DOHH2 (cell line): ENCODE results near the gene PER1.
A peak's percentile ranks its signal among the peaks of the same experiment; 100 is the strongest.

Experiments
- H3F3A ChIP-seq: fragments of 200-600 bp; sonication (generic), shearing (Covaris generic); 2 replicates; pipeline ENCODE4 v1.6.0; 2016; ENCODE audit warnings: antibody characterized with exemption, mild to moderate bottlenecking; ENCODE audit not compliant: control insufficient read depth, insufficient read depth
- H3K27ac ChIP-seq: fragments of 200-600 bp; sonication (generic); 2 replicates; pipeline ENCODE4 v1.5.1; 2014; ENCODE audit warnings: low read depth, mild to moderate bottlenecking, low read length, moderate library complexity
- H3K27me3 ChIP-seq: fragments of 200-600 bp; sonication (generic); 2 replicates; pipeline ENCODE4 v1.6.1; 2014; ENCODE audit warnings: mild to moderate bottlenecking, low read length, mixed read lengths; ENCODE audit not compliant: control insufficient read depth
- H3K36me3 ChIP-seq: fragments of 200-600 bp; sonication (generic); 2 replicates; pipeline ENCODE4 v1.6.1; 2014; ENCODE audit warnings: mild to moderate bottlenecking, low read length, moderate library complexity, mixed read lengths; ENCODE audit not compliant: control insufficient read depth
- H3K4me1 ChIP-seq: fragments of 200-600 bp; sonication (generic); 2 replicates; pipeline ENCODE4 v1.6.1; 2014; ENCODE audit warnings: mild to moderate bottlenecking, low read length, mixed read lengths; ENCODE audit not compliant: control insufficient read depth
- H3K4me2 ChIP-seq: fragments of 200-600 bp; sonication (generic); 2 replicates; pipeline ENCODE4 v1.6.0; 2014; ENCODE audit warnings: mild to moderate bottlenecking, low read length, moderate library complexity
- H3K4me3 ChIP-seq: fragments of 200-600 bp; sonication (generic); 2 replicates; pipeline ENCODE4 v1.5.1; 2014; ENCODE audit warnings: mild to moderate bottlenecking, low read length, mixed read lengths
- H3K79me2 ChIP-seq: fragments of 200-600 bp; sonication (generic); 2 replicates; pipeline ENCODE4 v1.6.1; 2014; ENCODE audit warnings: mild to moderate bottlenecking, low read length, mixed read lengths; ENCODE audit not compliant: control insufficient read depth
- H3K9me2 ChIP-seq: fragments of 200-600 bp; sonication (generic); replicated peaks from 2 replicates; pipeline ENCODE4 v1.6.1; 2014; ENCODE audit warnings: mild to moderate bottlenecking, low read length, mixed read lengths; ENCODE audit not compliant: control insufficient read depth
- H3K9me3 ChIP-seq: fragments of 200-600 bp; sonication (generic); 2 replicates; pipeline ENCODE4 v1.6.1; 2014; ENCODE audit warnings: antibody characterized with exemption, low read length, mixed read lengths; ENCODE audit not compliant: control insufficient read depth, insufficient read depth
- H4K20me1 ChIP-seq: fragments of 200-600 bp; sonication (generic); 2 replicates; pipeline ENCODE4 v1.6.0; 2014; ENCODE audit warnings: low read depth, mild to moderate bottlenecking, antibody characterized with exemption, low read length, moderate library complexity; ENCODE audit not compliant: control insufficient read depth, insufficient read depth
- CTCF ChIP-seq: fragments of 200-600 bp; sonication (generic); IDR thresholded peaks from one replicate; pipeline ENCODE4 v1.5.1; 2014; ENCODE audit warnings: antibody characterized with exemption, mild to moderate bottlenecking, low read depth, low read length; ENCODE audit not compliant: poor library complexity, severe bottlenecking
- EZH2phosphoT487 ChIP-seq: fragments of 200-600 bp; sonication (generic); IDR thresholded peaks from 2 replicates; pipeline ENCODE4 v1.6.1; 2017; ENCODE audit warnings: borderline replicate concordance, mild to moderate bottlenecking, antibody characterized with exemption, low read length, moderate library complexity, mixed read lengths

PER1 gene

GRCh38 chr17:8176197-8176940 is 24.2 kb upstream of the PER1 start, which contains the start of gene TMEM107:
Gene TMEM107 (minus strand): TSS chr17:8176380. CDS start chr17:8176286, 94 bp downstream.
- TF ChIP-seq EZH2phosphoT487 (no peak), CTCF (peak; percentile 45)
- no peaks in the 10 kb centered on the region for H3K9me3 ChIP-seq
- no peaks in the 10 kb centered on the region for H3K27me3 ChIP-seq
- no peaks in the 10 kb centered on the region for H3K9me2 ChIP-seq
- peaks cover 22% of the 10 kb centered on the region for H3K79me2 ChIP-seq
- H3K36me3 ChIP-seq: peaks cover 6% of the 10 kb centered on the region; the same call in 1 of the 2 replicates
- peak within 1 kb of the TSS; percentile 92 for H3K4me3 ChIP-seq
- peaks cover 14% of the 10 kb centered on the region for H3F3A ChIP-seq
- H3K27ac ChIP-seq: peak within 1 kb of the TSS; percentile 67
- H3K4me2 ChIP-seq: peak within 1 kb of the TSS; percentile 87
- H3K4me1 ChIP-seq: peaks cover 37% of the 10 kb centered on the region
- 0 out of 2 replicates have a peak, but pooled peaks cover 3% of the 10 kb centered on the region for H4K20me1 ChIP-seq

- Histone ChIP-seq H3K4me1 (peaks cover 37% of the 10 kb centered on the region), H3K9me2 (no peaks in the 10 kb centered on the region), H3K27me3 (no peaks in the 10 kb centered on the region), H3K79me2 (peaks cover 22% of the 10 kb centered on the region), H4K20me1 (0 out of 2 replicates have a peak, but pooled peaks cover 3% of the 10 kb centered on the region), H3F3A (peaks cover 14% of the 10 kb centered on the region), H3K9me3 (no peaks in the 10 kb centered on the region), H3K27ac (peak overlapping the region; percentile 67), H3K4me2 (peak overlapping the region; percentile 87), H3K4me3 (peak overlapping the region; percentile 92), H3K36me3 (peaks cover 6% of the 10 kb centered on the region; the same call in 1 of the 2 replicates)
- TF ChIP-seq EZH2phosphoT487 (no peak), CTCF (no peak)
Observed at GRCh38 chr17:8175795-8176196, 23.6 kb upstream of the PER1 start.

- H3K9me3 ChIP-seq: no peaks in the 10 kb centered on the region
- H3K4me3 ChIP-seq: peak overlapping the region; percentile 92
- H3K36me3 ChIP-seq: peaks cover 6% of the 10 kb centered on the region; the same call in 1 of the 2 replicates
- no peaks in the 10 kb centered on the region for H3K27me3 ChIP-seq
- H3K4me1 ChIP-seq: peaks cover 37% of the 10 kb centered on the region
- no peak for TF ChIP-seq CTCF
- TF ChIP-seq EZH2phosphoT487: no peak
- peak overlapping the region; percentile 87 for H3K4me2 ChIP-seq
- 0 out of 2 replicates have a peak, but pooled peaks cover 3% of the 10 kb centered on the region for H4K20me1 ChIP-seq
- H3K9me2 ChIP-seq: no peaks in the 10 kb centered on the region
- H3F3A ChIP-seq: peaks cover 11% of the 10 kb centered on the region
- peaks cover 22% of the 10 kb centered on the region for H3K79me2 ChIP-seq
- H3K27ac ChIP-seq: peak overlapping the region; percentile 84
Observed at GRCh38 chr17:8173871-8174322, 21.7 kb upstream of the PER1 start.
